ENCODE data around the gene MORN1.

DNA sequence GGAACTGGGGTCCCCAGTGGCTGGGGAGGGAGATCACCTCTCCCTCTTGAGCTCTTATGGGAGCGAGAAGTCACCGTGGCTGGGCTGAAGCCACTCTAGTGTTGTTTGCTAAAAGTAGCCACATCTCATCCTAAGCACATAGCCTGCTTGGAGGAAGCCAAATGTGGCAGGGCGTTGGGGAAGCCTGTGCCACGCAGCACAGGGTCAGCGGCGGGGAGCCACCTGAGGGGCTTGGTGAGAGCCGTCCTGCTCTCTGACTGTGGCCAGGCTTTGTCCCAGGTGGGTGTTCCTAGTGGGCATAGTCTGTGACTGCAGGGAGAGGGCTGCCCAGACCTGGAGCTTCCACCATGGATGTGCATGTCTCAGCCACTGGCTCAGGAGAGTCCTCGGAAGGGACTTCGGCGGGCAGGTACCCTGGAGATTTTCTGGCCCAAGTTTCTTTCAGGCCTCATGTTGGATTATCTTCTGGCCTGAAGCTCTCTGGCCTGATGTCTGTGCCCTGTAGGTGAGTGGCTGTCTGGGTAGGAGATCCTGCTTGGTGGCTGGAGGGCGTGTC lies 38.9 kb downstream of the MORN1 start:
- TF ChIP-seq POLR2A (IDR thresholded peaks at IDR 0.05; ENCODE audit: low read depth, low read length): no peak
- no peak for TF ChIP-seq POLR2AphosphoS5 (IDR thresholded peaks at IDR 0.05; ENCODE audit: insufficient read depth, low read depth, low read length)
- TF ChIP-seq JUN (IDR thresholded peaks at IDR 0.05; ENCODE audit: borderline replicate concordance, insufficient read depth, insufficient read length, low read depth): no peak
- no peak for TF ChIP-seq FOS (IDR thresholded peaks at IDR 0.05; ENCODE audit: borderline replicate concordance, insufficient read depth, low read length)
- TF ChIP-seq, protein P1, sequence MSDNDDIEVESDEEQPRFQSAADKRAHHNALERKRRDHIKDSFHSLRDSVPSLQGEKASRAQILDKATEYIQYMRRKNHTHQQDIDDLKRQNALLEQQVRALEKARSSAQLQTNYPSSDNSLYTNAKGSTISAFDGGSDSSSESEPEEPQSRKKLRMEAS (IDR thresholded peaks at IDR 0.05; ENCODE audit: insufficient read depth, insufficient read length): no peak
- TF ChIP-seq, protein P2, sequence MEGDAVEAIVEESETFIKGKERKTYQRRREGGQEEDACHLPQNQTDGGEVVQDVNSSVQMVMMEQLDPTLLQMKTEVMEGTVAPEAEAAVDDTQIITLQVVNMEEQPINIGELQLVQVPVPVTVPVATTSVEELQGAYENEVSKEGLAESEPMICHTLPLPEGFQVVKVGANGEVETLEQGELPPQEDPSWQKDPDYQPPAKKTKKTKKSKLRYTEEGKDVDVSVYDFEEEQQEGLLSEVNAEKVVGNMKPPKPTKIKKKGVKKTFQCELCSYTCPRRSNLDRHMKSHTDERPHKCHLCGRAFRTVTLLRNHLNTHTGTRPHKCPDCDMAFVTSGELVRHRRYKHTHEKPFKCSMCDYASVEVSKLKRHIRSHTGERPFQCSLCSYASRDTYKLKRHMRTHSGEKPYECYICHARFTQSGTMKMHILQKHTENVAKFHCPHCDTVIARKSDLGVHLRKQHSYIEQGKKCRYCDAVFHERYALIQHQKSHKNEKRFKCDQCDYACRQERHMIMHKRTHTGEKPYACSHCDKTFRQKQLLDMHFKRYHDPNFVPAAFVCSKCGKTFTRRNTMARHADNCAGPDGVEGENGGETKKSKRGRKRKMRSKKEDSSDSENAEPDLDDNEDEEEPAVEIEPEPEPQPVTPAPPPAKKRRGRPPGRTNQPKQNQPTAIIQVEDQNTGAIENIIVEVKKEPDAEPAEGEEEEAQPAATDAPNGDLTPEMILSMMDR (IDR thresholded peaks at IDR 0.05; ENCODE audit: extremely low read depth in 1 of 2, insufficient read depth in 1 of 2, low read depth in 1 of 2, low read length in 2 of 2): no peak
- no peak for TF ChIP-seq GATA2 (IDR thresholded peaks at IDR 0.05; ENCODE audit: insufficient read depth, insufficient read length, low read depth, low read length)
- TF ChIP-seq EZH2 (IDR thresholded peaks at IDR 0.05; ENCODE audit: borderline replicate concordance, low read depth, low read length, severe bottlenecking): no peak
